Rectal smooth muscle tissue (tissue), 1 donor: ENCODE results near the gene CARD16.
"Not testable (repeated sequence)": the region's sequence is repeated elsewhere in the genome, so short reads cannot be mapped to it uniquely, and the experiment has no call there.

Source experiments
- H3K27ac ChIP-seq: one replicate; pipeline ENCODE4 v1.7.0; 2013; ENCODE audit warnings: low read depth, low read length, inconsistent platforms
- H3K27me3 ChIP-seq: one replicate; pipeline ENCODE4 v1.7.0; 2013; ENCODE audit warnings: low read length; ENCODE audit not compliant: control insufficient read depth, insufficient read depth
- H3K36me3 ChIP-seq: one replicate; pipeline ENCODE4 v1.7.0; 2013; ENCODE audit warnings: low read length; ENCODE audit not compliant: control insufficient read depth, insufficient read depth
- H3K4me1 ChIP-seq: one replicate; pipeline ENCODE4 v1.7.0; 2013; ENCODE audit warnings: low read length; ENCODE audit not compliant: control insufficient read depth, insufficient read depth
- H3K4me3 ChIP-seq: one replicate; pipeline ENCODE4 v1.7.0; 2013; ENCODE audit warnings: low read length
- H3K9ac ChIP-seq: one replicate; pipeline ENCODE4 v1.7.0; 2013; ENCODE audit warnings: low read length

Gene CARD16

DNA sequence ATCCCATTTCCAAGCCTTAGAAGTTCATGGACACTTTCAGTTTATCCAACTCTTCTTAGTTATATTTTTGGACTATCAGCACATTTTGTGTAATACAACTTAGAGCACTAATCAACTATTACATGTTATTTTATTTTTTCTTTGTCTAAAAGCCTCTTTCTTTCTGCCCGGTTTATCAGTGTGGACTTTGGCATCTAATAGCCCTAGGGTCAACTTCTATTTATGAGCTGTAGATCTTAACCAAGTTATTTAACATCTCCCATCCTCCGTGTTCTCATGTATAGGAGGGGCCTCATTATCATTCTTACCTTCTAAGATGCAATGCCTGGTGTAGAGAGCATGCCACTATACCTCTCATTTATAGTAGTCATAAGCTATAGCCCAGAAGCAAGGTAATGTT is 4.4 kb downstream of the CARD16 start:
- H3K36me3 ChIP-seq = no peaks in the 10 kb centered on the region

DNA sequence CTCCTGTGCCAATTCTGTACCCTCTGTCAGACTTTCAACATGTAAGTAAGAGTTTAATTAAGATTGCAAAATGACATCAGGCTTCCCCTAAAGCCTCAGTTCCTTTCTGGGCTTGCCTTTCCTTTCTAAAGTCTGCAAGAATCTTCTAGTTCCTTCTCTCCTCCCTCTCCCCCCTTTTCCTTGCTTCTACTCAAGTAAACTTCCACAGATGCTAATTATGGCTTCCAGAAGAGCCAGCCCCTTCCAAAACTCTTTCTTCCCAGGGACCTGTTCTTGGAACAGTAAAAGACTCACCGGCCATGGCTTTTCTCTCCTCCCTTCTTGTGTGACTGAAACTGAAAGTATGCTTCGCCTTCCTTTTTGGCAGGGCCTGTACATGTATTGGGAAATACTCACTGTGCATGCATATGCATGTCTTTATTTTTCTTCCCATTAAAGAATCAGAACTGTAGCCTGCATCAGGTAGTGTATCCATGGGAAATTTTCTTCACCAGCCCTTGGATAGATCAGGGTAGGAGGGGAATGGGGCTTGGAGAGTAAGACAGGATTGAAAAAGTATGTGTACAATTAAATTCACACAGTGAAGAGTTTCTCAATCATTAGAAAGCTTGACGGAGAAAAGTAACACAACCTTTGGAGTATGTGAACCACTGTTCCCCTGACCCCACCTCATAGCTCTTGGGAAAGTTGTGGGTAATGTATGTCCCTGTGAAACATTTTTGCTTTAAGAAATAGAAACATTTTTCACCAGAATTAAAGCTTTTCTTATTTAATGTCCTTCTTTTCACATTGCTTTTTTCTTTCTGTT is 10.1 kb downstream of the CARD16 start, which contains the start of gene CASP1:
Gene CASP1, minus strand, starts transcription at position 332 of the 808 bp plus-strand sequence. Its CDS starts 31 bp downstream, at position 301.
- H3K36me3 ChIP-seq = no peaks in the 10 kb centered on the region
- no peaks in the 10 kb centered on the region for H3K4me1 ChIP-seq
- peak within 1 kb of the TSS; percentile 63 for H3K4me3 ChIP-seq
- peak within 1 kb of the TSS; percentile 65 for H3K27ac ChIP-seq
- H3K27me3 ChIP-seq = no peaks in the 10 kb centered on the region
- peak within 1 kb of the TSS; percentile 32 for H3K9ac ChIP-seq

More for the DNA sequence above, 4.4 kb downstream of the CARD16 start:
- Histone ChIP-seq H3K27me3 (no peaks in the 10 kb centered on the region), H3K4me3 (no peak overlapping the region), H3K4me1 (no peaks in the 10 kb centered on the region), H3K9ac (no peak overlapping the region), H3K27ac (no peak overlapping the region)

DNA sequence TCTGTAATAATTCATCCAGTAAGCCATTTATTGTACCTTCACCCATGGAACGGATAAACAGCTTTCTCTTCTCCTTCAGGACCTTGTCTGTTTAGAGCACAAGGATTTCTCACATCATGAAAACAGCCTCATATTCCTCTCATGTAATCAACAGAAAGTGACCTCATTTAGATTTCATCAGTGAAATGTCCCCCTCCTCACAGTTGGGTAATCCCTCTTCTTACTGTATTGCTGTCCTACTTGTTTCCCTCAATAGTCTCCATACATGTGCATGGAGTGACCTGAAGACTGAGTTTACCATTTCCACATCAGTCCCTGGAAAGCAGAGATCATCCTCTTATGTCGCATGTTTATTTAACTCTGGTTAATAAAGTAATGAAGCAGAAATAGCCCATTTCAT is 10.7 kb downstream of the CARD16 start:
- peak overlapping the region; percentile 32 for H3K9ac ChIP-seq
- not testable (repeated sequence) for H3K36me3 ChIP-seq, H3K4me1 ChIP-seq, H3K27me3 ChIP-seq
- H3K4me3 ChIP-seq = peak overlapping the region; percentile 63
- H3K27ac ChIP-seq = peak overlapping the region; percentile 65

DNA sequence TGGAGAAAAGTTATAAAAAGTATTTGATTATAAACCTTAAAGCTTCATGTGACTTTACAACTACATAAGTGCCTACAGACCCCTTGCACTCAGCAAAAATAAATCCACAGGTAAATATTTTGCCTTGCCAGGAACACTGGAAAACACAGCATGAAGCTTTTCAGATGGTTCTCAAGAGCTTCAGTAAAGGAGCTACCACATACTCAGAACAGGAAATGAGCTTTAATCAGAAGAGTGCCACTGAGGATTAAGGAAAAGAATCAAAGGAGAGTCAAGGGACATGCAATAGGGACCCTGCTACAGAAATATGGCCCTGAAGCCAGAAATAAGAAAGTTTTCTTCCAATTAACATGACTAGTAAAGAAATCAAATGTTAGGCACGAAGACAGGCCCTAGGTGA is 11.4 kb downstream of the CARD16 start:
- Histone ChIP-seq H3K27ac (no peak overlapping the region), H3K36me3 (peaks cover 2% of the 10 kb centered on the region), H3K9ac (no peak overlapping the region), H3K27me3 (no peaks in the 10 kb centered on the region), H3K4me1 (no peaks in the 10 kb centered on the region), H3K4me3 (peak overlapping the region; percentile 63)

DNA sequence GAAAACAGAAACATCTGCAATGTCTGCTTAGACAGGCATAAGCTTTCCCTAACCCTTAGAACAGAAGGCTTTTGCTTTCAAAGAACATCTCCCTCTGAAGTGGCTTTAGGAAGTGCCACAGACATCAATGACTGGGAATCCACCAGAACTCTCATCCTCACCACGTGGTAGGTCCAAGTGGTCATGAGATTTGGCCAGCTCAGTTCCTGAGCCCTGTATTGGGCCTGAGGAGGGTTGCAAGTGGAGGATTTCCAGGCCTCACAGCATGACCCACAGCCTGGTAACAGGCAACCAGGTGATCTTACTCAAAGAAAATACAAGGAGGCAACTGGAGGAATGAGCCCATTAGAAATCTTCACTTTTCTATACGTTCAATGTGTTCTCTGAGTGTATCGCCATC is 11.8 kb downstream of the CARD16 start:
- Histone ChIP-seq H3K9ac (no peak overlapping the region), H3K27ac (no peak overlapping the region), H3K27me3 (no peaks in the 10 kb centered on the region)

DNA sequence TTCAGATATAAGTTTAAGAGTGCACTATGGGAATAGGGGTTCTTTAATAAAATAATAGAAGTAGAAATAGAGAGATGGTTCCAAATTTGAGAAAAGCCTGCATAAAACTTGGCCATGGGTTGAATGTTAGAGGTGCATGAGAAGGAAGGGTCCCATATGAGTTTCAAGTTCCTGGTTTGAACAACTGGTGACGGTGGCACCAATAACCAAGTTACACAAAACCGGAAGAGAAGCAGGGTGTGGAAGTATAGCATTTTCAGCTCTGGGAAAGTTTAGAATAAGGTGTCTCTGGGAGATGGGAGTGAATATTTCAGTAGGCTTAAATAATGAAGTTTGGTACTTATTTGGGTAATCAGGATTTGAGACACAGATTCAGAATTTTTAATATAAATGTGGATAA is 12.6 kb downstream of the CARD16 start:
- Histone ChIP-seq H3K9ac (no peak overlapping the region), H3K27me3 (no peaks in the 10 kb centered on the region), H3K4me1 (no peaks in the 10 kb centered on the region), H3K4me3 (no peak overlapping the region), H3K36me3 (peaks cover 2% of the 10 kb centered on the region), H3K27ac (no peak overlapping the region)

More for the DNA sequence above, 11.8 kb downstream of the CARD16 start:
- H3K4me3 ChIP-seq = peak overlapping the region; percentile 25
- peaks cover 2% of the 10 kb centered on the region for H3K36me3 ChIP-seq
- H3K4me1 ChIP-seq = no peaks in the 10 kb centered on the region

DNA sequence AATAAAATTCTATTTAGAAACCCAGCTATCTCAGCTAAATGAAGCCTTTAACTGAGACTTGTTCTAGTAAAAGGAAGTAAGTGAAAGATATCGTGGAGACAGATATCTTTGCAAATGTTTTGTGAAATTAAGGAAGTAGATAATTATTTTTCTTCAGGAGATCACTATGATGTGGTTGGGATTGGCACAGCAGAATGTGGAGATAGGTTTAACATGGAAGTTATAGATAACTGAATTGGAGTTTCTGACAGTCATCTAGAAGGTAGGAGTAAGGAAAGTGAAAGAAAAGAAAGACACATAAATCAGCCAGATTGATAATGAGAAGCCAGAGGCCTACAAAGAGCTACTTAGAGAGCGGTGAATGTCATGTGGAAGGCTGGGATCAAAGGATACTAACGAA is 17.5 kb downstream of the CARD16 start:
- no peak overlapping the region for H3K4me3 ChIP-seq
- H3K27ac ChIP-seq = no peak overlapping the region
- H3K4me1 ChIP-seq = no peaks in the 10 kb centered on the region
- H3K36me3 ChIP-seq = peaks cover 2% of the 10 kb centered on the region
- no peaks in the 10 kb centered on the region for H3K27me3 ChIP-seq
- no peak overlapping the region for H3K9ac ChIP-seq

DNA sequence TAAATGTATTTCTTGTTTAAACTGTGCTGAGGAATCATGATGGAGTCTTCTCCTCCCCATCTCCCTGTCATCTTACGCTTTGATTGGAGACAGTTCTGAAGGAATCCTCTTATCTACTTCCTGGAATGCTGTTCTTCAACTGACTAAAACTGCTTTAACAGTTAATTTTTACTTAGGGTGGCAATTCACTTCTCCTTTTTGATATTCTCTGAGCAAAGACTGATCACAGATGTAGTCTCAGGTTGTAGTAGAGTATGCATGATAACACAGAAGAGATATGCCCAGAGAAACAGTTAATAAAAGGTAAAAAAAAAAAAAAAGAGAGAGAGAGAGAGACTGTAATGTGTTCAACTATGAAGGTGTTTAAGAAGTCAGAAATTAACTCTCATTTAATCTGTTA is 20.7 kb downstream of the CARD16 start:
- Histone ChIP-seq H3K27ac (no peak overlapping the region), H3K4me3 (no peak overlapping the region), H3K27me3 (no peaks in the 10 kb centered on the region), H3K36me3 (peaks cover under 1% of the 10 kb centered on the region), H3K4me1 (no peaks in the 10 kb centered on the region), H3K9ac (no peak overlapping the region)

DNA sequence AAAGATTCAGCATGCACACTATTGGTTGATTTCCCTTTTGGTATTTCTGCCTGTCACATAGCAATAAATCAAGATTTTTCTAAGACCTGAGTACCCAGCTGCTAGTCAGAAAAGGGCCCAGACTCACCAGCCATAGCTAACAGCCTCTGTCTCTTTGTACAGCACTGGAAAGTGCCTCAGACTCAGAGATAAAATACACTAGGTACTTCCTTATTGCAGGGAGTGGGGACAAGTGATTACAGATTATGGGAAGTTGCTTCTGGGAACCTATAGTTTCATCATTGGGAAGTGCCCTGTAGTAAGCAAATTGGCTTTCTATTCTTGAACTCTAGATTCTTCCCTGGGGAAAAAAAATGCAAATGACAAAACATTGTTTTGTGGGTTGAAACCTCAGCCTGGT is 22.1 kb downstream of the CARD16 start, which contains the start of gene CASP5:
Gene CASP5, minus strand, starts transcription at position 166 of the 400 bp plus-strand sequence. Its CDS starts 32 bp downstream, at position 134.
- H3K27ac ChIP-seq = no peak within 1 kb of the TSS
- no peaks in the 10 kb centered on the region for H3K36me3 ChIP-seq
- H3K4me1 ChIP-seq = no peaks in the 10 kb centered on the region
- H3K27me3 ChIP-seq = no peaks in the 10 kb centered on the region
- H3K9ac ChIP-seq = no peak within 1 kb of the TSS
- H3K4me3 ChIP-seq = no peak within 1 kb of the TSS

DNA sequence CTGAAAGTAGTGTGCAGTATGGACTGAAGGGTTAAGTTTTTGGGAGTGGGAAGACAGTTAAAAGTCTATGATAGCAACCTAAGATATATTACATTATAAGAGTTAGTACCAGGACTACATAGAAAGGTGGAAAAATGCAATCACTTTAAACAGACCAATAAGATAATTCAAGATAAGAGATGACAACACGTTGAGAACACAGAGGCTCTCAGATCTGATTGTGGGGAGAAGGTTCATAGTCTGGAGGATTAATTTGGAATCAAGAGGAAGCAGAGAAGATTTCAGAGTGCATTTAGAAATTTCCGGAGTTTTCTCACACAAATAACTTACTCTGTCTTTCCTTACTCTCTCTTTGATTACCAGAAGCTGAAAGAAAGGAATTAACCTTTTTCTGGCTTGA is 22.6 kb downstream of the CARD16 start:
- Histone ChIP-seq H3K9ac (no peak overlapping the region), H3K4me1 (no peaks in the 10 kb centered on the region), H3K27me3 (no peaks in the 10 kb centered on the region), H3K27ac (no peak overlapping the region), H3K36me3 (no peaks in the 10 kb centered on the region), H3K4me3 (no peak overlapping the region)

DNA sequence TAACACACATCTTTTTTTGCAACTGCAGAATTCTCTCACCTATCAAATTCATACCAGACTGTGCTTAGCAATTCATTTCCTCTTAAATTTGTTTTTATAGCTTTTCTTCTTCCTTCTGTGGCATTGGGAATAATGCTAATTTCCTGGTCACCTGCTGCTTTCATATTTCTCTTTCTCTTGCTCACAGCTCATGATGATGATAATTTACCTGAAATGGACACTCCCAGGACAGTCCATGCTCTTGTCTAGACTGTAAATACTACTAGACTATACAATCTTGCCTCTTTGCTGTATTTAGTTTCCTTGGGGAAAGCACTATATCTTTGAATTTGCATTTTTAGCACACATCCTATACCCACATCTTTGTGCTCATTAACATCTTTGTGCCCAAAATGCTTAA is 37.7 kb downstream of the CARD16 start:
- Histone ChIP-seq H3K36me3 (no peaks in the 10 kb centered on the region), H3K4me3 (no peak overlapping the region), H3K27ac (no peak overlapping the region), H3K4me1 (no peaks in the 10 kb centered on the region), H3K27me3 (no peaks in the 10 kb centered on the region), H3K9ac (no peak overlapping the region)

DNA sequence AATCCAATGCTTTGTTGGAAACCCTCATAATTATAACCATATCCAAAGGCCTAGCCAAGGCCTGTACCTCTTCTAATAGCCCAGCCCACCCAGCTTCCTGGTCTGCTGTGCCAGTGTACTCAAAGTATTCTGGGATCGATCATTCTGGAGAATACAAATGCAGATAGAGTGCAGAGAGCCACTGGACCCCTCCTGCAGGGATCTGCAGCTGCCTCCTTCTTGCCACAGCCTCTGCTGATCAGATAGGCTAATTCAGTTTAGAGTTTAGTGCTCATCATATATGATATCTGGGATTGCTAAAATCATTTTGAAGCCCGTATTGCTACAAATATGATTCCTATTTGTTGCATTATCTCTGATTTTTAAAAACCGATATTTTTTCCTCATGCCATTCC is 39.7 kb downstream of the CARD16 start:
- Histone ChIP-seq H3K9ac (no peak overlapping the region), H3K27ac (no peak overlapping the region), H3K4me1 (no peaks in the 10 kb centered on the region), H3K4me3 (no peak overlapping the region), H3K36me3 (no peaks in the 10 kb centered on the region), H3K27me3 (no peaks in the 10 kb centered on the region)

DNA sequence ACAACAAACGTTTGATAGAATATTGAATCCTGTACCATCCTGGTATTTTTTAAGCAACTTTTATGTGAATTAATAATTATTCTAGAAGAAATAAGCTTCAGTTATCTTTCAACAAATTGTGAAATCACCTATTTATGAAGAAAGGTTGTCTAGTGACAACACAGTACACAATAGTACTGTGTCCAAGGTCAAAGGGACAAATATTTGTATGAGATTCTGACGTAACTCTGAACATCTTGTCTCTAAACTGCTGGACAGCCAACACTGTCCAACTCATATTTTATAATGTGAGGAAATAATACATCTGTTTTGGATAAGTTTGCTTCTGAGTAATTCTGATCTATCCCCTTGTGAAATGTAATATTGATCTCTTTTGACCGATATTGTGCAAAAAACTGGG is 41.1 kb downstream of the CARD16 start:
- Histone ChIP-seq H3K27ac (no peak overlapping the region), H3K4me1 (no peaks in the 10 kb centered on the region), H3K36me3 (no peaks in the 10 kb centered on the region), H3K27me3 (no peaks in the 10 kb centered on the region), H3K4me3 (no peak overlapping the region), H3K9ac (no peak overlapping the region)
